GM19438 (cell line): ENCODE data around the gene CXCL14.
"Not testable (repeated sequence)": the region's sequence is repeated elsewhere in the genome, so short reads cannot be mapped to it uniquely, and the experiment has no call there.

Experiments
- ATAC-seq: cut with Tn5 transposase; IDR thresholded peaks from one replicate; pipeline ENCODE4 v1.9.1; 2021; ENCODE audit warnings: low read depth; ENCODE audit not compliant: unreplicated experiment

CXCL14 gene

DNA sequence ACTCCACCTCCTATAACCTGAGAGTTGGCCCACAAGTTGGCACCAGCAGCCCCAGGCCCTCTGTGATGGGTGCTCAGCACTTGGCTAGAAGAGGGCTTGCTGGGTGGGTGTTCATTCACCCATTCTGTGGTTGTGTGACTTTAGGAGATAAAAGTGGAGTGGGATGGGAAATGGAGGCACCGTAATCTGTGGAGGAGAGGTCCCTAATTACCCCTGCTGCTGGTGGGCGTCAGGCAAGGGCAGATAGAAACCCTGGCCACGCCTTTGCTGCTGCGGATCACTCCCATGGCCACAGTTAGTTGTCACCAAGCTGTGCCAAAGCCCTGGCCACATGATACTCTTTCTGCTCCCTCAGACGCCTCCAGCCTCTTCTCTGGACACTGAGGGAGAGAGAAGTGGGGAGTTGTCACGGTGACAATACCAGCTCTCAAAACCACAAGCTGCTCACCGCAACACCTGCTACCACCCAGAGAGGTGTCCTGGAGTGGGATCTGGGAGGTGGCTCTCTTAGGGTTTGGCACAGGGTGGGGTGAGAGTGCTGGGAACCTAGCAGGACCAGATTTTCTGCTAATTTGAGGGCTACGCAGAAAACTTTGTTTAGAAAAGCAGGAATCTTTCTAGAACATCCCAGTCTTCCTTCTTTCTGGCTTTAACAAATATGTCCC is 31.1 kb downstream of the CXCL14 start:
- ATAC-seq: no peak

DNA sequence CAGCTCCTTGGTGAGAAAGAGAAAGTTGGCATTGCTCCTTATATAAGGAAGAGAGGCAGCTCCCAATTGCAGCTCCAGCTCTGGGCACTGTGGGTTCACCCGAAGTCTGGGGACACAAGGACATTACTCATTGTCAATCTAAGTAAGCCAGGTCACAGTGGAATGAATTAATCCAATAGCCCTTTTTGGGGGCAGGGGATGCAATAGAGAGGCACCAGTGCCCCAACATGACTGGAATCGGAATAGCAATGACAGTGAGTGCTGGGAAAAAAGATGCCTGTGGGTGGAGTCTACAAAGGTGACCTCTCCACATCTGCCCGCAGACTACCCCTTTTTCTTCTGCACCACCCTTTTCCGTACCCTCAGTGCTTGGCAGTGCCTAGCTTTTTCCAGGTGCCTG is 31.9 kb downstream of the CXCL14 start:
- ATAC-seq: no peak

DNA sequence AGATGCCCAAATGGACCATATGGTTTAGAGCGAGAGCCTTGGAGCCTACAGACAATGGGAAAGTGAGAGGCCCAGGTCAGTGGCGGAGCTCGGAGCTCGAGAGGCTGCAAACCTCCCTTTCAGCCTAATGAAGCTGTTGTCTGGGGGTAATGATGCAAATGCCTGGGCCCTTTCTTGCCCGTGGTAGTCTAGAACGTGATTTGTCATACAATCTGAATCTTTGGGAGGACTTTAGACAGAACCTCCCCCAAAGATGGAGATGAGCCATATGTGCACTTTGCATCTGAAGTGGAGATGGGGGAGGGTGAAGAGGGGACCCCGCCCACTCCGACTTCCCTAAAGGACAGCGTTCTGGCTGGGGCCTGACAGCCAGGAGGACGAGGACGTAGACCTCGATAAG is 32.7 kb downstream of the CXCL14 start:
- no peak for ATAC-seq

DNA sequence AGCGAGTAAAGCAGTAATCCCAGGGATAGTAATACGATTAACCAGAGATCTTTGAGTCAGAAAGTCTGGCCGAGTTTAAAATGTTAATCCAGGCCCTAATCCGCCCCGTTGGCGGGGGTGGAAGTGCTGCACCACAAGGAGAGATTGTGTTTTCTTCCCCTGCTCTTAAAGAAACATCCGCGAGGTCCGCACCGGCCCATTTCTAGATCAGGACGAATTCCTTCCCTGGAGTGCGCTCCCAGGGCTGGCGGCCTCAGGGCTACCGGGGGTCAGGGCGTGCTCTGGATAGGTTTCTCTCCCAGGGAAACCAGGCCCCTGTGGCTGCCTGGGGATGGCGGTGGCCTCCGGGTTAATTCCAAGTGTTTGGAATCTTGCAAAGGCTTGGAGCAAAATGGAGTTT is 33.7 kb downstream of the CXCL14 start:
- no peak for ATAC-seq

DNA sequence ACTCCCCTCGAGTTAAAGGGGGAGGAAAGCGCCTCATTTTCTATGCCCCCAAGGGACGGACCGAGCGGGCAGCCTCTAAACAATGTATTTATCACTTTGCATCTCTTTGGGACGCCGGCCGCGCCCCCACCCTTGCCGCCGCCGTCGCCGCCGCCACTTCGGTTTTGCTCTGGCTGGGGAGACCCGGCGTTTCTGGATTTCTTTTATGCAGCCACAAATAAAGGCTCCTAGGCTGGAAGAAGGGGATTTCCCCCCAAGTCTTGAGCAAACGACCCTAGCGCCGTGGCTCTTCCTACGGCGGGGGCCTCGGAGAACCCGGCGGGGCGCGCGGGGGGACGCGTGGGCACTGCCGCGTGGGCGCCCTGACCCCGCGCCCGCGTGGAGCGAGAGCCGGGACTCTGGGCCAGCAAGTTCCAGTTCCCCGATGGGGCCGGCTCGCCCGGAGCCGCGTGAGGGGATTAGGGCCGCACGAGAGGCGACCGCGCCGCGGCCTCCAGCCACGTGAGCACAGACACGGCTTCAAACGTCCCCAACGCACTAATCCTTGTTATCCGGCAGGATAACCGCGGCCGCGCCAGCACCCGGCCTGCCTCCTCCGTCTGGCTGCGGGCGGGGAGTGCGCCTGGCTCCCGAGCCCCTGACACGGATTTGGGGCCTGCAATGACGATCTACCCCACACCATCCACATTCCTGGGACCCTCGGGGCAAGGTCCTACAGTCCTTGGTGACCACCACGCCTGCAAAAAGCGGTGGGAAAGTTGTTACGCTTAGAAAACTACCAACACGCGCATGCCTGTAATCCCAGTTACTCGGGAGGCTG is 35.1 kb downstream of the CXCL14 start:
- ATAC-seq: no peak

DNA sequence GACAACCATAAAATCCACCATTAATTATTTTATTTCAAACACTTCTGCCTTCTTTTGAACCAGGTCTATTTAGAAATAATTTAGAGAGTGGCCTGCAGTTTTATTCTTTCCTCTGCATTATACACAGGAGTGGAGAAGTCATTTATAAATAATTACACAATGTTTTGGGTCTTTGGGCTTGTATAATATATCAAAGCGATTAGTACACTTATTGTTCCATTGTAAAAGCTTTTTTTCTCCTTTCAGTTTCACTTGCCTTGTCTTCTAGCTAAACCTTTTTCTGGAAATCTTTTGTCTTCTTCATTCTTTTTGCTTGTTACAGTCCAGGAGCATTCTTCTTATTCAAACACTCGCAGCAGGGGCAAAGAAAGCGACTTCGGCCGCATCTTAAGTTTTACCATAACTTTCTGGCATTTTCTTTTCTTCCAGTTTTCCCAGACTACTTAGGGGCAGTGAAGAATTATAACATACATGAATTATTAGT is 35.7 kb downstream of the CXCL14 start:
- ATAC-seq: no peak

DNA sequence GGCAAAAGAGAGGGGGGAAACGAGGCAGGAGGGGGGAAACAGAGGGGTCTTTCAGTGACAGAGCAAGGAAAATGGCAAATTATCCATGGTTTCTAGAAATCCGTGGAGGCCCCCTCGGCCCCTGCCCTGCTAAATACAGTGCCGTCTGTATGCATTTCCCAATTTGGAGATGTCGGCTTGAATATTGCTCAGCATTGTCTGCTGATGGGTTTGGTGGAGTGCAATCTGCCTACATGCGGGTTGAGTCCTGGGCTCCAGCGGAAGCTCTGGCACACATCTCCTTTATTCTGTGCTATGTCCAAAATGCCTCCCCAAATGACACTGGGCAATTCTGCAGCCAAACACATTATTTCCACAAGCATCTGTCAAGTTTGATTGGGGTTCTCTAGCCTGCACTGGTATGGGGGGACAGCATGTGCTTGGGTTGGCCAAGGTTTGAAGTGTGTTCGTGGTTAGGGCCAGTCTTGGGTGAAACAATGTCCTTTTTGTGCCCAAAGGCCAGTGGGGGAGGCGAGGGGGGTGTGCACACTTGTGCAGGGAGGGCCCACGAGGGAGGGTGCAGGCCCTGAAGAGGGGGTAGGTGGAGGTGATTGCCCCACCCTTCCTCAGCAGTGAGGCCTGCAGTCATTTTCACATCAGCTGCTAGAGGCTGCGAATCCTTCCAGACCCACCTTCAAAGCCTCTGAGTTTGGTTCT is 36.8 kb downstream of the CXCL14 start:
- ATAC-seq: no peak

DNA sequence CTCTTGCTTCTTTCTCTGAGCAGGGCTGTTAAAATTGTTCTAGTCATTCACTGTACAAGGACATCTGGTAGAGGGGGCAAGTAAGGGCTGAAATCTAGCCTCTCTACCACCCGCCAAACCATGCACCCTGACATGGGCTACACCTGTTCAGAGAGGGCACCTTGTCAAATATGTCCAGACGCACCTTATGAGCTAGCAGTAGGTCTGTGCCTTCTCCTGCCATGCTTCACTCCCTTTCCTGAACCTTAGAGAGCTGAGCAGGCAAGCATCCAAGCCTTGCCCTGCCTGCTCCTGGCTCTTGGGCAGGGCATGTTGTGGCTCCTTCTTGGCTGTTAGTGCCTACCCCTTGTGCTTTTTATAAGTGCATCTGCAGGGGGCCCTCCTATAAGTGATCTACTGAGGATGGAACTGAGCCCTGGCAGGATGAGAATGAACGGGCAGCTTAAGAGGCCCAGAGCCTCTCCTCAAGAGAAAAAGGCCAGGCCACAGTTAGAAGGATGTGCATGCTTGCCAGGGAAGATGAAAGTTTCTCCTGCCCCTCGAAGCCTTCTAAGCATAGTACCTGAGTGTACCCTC is 39.3 kb downstream of the CXCL14 start:
- ATAC-seq: no peak

DNA sequence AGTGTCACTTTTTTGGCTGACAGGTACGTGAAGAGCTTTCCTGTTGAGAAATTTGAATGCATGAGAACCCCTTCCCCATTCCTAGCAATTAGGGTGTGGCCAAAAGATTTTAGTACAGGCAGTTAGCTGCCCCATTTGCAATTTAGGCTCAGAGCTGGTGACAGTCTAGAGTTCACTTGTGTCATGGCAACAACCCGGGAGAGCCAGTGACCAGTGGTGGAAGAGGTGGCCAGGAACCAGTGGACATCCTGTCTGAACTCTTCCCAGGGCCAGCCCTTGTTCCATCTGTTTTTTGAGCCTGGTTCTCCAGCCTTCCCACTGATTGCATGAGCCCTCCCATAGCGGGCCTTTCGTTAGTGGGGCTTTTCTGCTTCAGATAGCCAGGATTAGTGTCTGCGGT is 40.5 kb downstream of the CXCL14 start:
- ATAC-seq: no peak

DNA sequence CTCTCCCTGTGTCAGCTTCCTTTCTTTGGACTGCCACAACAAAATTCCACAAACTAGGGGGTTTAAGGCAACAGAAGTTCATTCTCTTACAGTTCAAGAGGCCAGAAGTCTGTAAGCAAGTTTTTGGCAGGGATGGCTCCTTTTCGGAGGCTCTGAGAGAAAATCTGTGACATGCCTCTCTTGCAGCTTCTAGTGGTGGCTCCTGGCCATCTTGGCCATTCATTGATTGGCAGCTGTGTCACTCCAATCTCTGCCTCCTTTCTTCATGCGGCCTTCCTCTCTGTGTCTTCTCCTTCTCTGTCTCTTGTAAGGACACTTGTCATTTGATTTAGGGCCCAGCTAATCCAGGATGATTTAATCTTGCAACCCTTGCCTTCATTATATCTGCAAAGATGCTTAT is 41.0 kb downstream of the CXCL14 start:
- no peak for ATAC-seq

DNA sequence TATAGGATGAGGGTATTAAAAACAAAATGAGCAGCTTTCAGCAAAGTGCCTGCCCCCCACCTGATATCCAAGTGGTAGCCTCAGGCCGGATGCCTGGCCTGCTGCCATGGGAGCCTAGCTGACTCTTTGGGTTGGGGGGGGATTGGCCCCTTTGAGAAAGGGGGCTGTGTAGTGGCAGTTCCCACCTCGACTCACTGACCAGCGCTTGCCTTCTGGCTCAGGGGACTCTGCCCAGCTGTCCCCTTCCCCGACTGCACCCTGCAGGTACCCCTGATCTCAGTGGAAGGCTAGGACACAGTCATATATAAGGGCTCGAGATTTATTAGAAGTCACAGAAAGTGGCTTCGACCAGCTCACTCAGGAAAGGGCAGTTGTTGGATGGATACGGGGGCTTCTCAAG is 41.5 kb downstream of the CXCL14 start:
- ATAC-seq: no peak

DNA sequence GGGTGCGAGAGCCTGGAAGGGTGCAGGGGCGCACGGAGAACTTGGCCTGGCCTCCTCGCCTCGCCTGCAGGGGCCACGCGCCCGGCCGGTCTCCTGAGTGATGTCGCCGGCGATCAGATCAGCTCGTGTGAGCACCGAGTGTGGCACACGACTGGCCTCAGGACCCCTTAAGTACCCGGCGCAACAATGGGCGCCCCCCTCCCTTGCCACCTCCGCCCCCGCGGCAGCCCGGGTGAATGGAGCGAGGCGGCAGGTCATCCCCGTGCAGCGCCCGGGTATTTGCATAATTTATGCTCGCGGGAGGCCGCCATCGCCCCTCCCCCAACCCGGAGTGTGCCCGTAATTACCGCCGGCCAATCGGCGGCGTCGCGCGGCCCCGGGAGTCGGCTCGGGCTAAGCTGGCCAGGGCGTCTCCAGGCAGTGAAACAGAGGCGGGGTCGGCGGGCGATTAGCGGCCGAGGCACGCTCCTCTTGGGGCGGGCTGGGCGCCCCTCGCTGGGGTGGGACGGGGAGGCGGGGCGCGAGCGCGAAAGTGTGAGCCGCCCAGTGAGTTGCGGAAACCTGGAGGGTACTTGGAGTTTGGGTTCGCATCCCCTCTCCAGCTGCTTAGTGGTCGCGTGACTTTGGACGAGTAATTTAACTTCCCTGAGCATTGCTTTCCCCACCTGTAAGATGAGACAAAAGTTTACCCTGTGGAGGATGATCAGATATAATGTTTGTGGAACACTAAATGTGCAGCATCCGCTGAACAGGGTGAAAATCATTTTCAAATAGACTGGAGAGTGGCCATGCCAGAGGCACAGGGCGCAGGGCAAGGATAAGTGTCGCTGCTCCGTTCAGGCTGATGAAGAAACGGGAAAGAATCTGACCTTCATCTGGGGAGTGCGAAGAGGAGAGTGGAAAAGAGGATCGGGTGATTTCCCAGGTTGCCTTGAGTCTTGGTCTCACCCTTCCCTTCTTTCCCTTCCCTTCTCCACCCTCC is 42.7 kb downstream of the CXCL14 start, which contains the start of gene NEUROG1:
NEUROG1 (minus strand) TSS at position 145 of the 982 bp plus-strand sequence. CDS start 274 bp downstream, outside the sequence.
- no peak for ATAC-seq

DNA sequence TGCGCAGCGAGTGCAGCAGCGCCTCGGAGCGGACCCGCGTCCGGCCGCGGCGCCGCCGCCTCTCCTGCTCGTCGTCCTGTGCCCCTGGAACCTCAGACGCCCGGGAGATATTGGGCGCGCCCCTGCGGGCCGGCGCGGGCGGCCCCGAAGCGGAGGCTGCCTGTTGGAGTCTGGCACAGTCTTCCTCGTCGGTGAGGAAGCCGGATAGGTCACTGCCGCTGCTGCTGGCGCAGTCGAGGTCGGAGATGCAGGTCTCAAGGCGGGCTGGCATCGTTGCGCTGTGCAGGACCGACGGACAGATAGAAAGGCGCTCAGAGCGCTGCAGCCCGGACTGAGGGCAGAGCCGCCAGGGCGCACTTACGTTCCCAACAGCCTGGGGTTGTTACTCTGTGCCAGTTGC is 43.4 kb downstream of the CXCL14 start:
- ATAC-seq: no peak

DNA sequence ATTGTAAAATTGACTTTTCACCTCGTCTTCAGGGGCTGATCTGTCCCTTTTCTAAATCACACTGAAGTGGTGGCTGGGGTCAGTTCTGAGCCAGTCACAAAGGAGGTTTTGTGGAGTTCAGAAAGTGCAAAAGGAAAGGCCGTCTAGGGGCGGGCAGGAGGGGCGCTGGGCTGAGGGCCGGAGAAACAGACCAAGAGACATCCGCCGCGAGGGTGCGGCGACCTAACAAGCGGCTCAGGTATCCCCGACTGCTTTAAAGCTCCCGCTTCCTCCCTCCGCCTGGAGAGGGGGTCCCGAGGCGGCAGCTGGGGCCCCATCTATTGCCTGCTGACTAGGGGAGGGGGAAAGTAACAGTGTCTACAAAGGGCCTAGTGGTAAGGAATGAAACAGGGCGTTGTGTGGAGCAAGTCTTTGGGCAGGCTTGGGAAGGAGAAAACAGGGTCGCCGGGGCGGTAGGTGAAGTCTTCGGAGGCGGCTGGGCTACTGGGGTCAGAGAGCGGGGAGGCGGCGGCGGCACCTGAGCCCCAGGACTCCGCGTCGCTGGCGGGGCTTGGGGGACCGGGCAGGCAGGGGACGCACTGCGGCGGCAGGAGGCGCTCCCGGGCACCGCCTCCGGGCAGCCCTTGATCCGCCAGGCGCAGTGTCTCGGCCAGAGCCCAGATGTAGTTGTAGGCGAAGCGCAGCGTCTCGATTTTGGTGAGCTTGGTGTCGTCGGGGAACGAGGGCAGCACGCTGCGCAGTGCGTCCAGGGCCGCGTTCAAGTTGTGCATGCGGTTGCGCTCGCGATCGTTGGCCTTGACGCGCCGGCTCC is 44.0 kb downstream of the CXCL14 start:
- no peak for ATAC-seq

DNA sequence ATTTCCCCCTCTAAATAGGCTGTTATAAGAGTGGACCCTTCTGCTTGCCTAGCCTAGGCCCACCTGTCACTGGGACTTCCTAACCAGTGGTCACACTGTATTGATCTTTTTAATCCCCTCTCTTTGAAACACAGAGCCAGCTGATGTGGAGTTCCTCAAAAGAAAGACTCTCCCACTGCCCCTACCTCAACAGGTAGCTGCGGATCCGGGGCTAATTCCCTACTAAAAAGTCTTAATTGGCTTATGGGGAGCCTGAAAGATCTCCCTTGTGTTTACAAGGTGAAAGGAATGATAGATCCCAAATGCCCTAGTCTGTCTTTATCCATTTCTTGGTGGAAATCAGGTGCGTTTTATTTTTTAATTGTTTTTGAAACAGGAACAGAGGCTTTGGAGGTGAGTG is 45.0 kb downstream of the CXCL14 start:
- no peak for ATAC-seq

DNA sequence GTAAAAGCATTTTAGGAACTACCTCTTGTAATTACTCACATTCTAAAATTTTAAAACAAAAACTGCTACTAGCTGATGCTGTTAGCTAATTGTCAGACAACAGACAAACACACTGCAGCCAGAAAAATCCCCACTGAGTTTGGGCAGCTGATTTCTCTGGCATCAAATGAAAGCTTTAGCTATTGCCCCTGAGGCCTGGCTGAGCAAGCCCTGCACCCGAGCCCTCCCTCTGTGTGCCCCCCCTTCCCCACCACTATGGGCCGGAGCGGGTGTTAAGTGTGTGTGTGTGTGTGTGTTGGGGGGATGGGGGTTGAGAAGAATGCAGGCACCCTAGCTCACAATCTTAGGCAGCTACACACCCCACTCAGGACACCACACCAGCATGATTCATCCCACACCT is 45.5 kb downstream of the CXCL14 start:
- no peak for ATAC-seq

DNA sequence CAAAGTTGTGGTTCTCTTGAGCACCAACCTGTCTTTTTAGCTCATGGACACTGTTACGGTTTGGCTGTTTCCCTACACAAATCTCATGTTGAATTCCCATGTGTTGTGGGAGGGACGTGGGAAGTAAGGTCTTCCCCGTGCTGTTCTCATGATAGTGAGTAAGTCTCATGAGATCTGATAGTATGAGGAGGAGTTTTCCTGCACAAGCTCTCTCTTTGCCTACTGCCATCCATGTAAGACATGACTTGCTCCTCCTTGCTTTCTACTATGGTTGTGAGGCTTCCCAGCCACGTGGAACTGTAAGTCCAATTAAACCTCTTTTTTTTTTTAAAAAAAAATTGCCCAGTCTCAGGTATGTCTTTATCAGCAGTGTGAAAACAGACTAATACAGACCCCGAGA is 49.2 kb downstream of the CXCL14 start:
- ATAC-seq: not testable (repeated sequence)

DNA sequence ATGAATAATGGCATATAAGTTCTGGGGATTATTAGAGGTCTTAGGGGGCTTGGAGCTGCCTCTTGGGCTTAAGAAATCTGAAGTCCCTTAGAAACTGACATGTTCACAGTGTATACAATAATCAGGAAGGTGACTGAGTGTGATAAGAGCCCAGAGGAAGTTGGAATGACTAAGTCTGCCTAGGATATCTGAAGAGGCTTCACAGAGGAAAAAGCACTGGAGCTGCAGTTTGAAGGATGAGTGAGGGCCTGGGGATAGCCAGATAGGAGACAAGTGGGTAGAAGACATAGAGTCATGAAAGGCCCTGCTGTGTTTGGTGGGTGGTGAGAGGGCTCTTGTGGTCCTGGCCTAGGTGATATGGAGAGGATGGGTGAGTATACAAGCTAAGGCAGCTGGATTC is 51.9 kb downstream of the CXCL14 start:
- ATAC-seq: no peak

DNA sequence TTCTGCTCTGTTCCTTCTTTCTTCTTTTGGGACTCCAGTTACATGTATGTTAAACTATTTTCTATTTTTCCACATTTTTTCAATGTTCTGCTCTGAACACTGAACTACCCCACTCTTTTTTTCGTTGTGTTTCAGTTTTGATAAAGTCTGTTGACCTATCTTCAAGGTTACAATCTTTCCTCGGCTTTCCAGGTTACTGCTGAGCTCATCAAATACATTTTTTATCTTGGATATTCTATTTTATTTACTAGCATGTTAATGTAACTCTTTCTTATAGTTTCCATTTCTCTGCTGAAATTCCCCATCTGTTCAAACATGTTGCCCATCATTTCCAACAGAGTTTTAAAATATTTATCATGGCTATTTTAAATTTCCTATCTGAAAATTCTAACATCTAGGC is 56.8 kb downstream of the CXCL14 start:
- no peak for ATAC-seq
